NCI-H2107 treated with DMSO at 0.1 percent for 48 hours (cell line): ENCODE results near the gene DTL.

Experiments
- DNase-seq: peaks from one replicate; lab custom pipeline; 2025; ENCODE audit not compliant: unreplicated experiment; lab: John Stamatoyannopoulos, UW

The DTL gene

GRCh38 chr1:212035835-212036605 lies 472 bp downstream of the DTL start:
- DNase-seq: peak; percentile 65

- no peak for DNase-seq
Measured at GRCh38 chr1:212037900-212038299, 2.4 kb downstream of the DTL start.

- DNase-seq: no peak
Measured at GRCh38 chr1:212039622-212040021, 4.1 kb downstream of the DTL start.

GRCh38 chr1:212040629-212041412 lies 5.3 kb downstream of the DTL start:
- no peak for DNase-seq

GRCh38 chr1:212042436-212042835 lies 6.9 kb downstream of the DTL start:
- DNase-seq: no peak

GRCh38 chr1:212044851-212045250 lies 9.3 kb downstream of the DTL start:
- DNase-seq: no peak

GRCh38 chr1:212045981-212046380 lies 10.4 kb downstream of the DTL start:
- DNase-seq: no peak

- no peak for DNase-seq
Measured at GRCh38 chr1:212053993-212054392, 18.4 kb downstream of the DTL start.

- DNase-seq: no peak
Measured at GRCh38 chr1:212055333-212055732, 19.8 kb downstream of the DTL start.

GRCh38 chr1:212060632-212061472 lies 25.3 kb downstream of the DTL start:
- DNase-seq: no peak

- peak; percentile 36 for DNase-seq
Measured at GRCh38 chr1:212062832-212063438, 27.4 kb downstream of the DTL start.

- no peak for DNase-seq
Measured at GRCh38 chr1:212067787-212068186, 32.2 kb downstream of the DTL start.

- peak; percentile 47 for DNase-seq
Measured at GRCh38 chr1:212070720-212071302, 35.3 kb downstream of the DTL start.

- no peak for DNase-seq
Measured at GRCh38 chr1:212072047-212072446, 36.5 kb downstream of the DTL start.

GRCh38 chr1:212073490-212073889 lies 37.9 kb downstream of the DTL start:
- no peak for DNase-seq

GRCh38 chr1:212074313-212074712 lies 38.8 kb downstream of the DTL start:
- DNase-seq: no peak

- no peak for DNase-seq
Measured at GRCh38 chr1:212074856-212075255, 39.3 kb downstream of the DTL start.

GRCh38 chr1:212077028-212077427 lies 41.5 kb downstream of the DTL start:
- no peak for DNase-seq

- no peak for DNase-seq
Measured at GRCh38 chr1:212078826-212079225, 43.3 kb downstream of the DTL start.

- no peak for DNase-seq
Measured at GRCh38 chr1:212082765-212083406, 47.3 kb downstream of the DTL start.
